SK-N-SH treated with all-trans-retinoic acid at 6 μM for 48 hours (cell line): ENCODE results near the gene ENPP3.

Experiments used
- ARNTL ChIP-seq: fragments of 450-650 bp; formaldehyde crosslinking; IDR thresholded peaks from 2 replicates; pipeline ENCODE4 v1.5.0; 2020; ENCODE audit warnings: low read depth, mild to moderate bottlenecking, moderate library complexity, borderline replicate concordance
- BACH2 ChIP-seq: fragments of 250-450 bp; sonication (Bioruptor Pico); IDR thresholded peaks from 2 replicates; pipeline ENCODE4 v1.9.0; 2021; ENCODE audit warnings: mild to moderate bottlenecking, borderline replicate concordance
- CREB5 ChIP-seq: fragments of 250-450 bp; sonication (Bioruptor Pico); IDR thresholded peaks from 2 replicates; pipeline ENCODE4 v1.5.1; 2020; ENCODE audit warnings: low read depth, mild to moderate bottlenecking, moderate library complexity
- CSDC2 ChIP-seq: fragments of 250-450 bp; sonication (Bioruptor Pico); IDR thresholded peaks from 2 replicates; pipeline ENCODE4 v1.5.0; 2020; ENCODE audit warnings: mild to moderate bottlenecking, moderate library complexity
- CSRNP3 ChIP-seq: fragments of 250-450 bp; sonication (Bioruptor Pico); IDR thresholded peaks from 2 replicates; pipeline ENCODE4 v1.5.1; 2021; ENCODE audit warnings: mild to moderate bottlenecking, moderate library complexity
- ESRRG ChIP-seq: fragments of 250-450 bp; sonication (Bioruptor Pico); IDR thresholded peaks from 2 replicates; pipeline ENCODE4 v1.6.1; 2021; ENCODE audit warnings: mild to moderate bottlenecking
- ISL1 ChIP-seq: fragments of 250-450 bp; sonication (Bioruptor Pico); IDR thresholded peaks from 2 replicates; pipeline ENCODE4 v2.1.2; 2022; ENCODE audit warnings: mild to moderate bottlenecking, moderate library complexity
- RARB ChIP-seq: fragments of 250-450 bp; sonication (Bioruptor Pico); IDR thresholded peaks from 2 replicates; pipeline ENCODE4 v1.8.0; 2021; ENCODE audit warnings: mild to moderate bottlenecking, moderate library complexity
- TOX ChIP-seq: fragments of 250-450 bp; sonication (Bioruptor Pico); IDR thresholded peaks from 2 replicates; pipeline ENCODE4 v1.8.0; 2021; ENCODE audit warnings: mild to moderate bottlenecking, moderate library complexity, borderline replicate concordance
- ZC3H10 ChIP-seq: fragments of 250-450 bp; sonication (Bioruptor Pico); IDR thresholded peaks from 2 replicates; pipeline ENCODE4 v1.5.1; 2021; ENCODE audit warnings: mild to moderate bottlenecking, moderate library complexity
- ZFP3 ChIP-seq: fragments of 250-450 bp; sonication (Bioruptor Pico); IDR thresholded peaks from 2 replicates; pipeline ENCODE4 v1.5.0; 2020; ENCODE audit warnings: mild to moderate bottlenecking, moderate library complexity
- ZFP30 ChIP-seq: fragments of 450-650 bp; formaldehyde crosslinking; IDR thresholded peaks from 2 replicates; pipeline ENCODE4 v1.5.0; 2022; ENCODE audit warnings: mild to moderate bottlenecking, moderate library complexity
- ZNF565 ChIP-seq: fragments of 450-650 bp; formaldehyde crosslinking; conservative IDR thresholded peaks from 2 replicates; pipeline ENCODE4 v1.5.0; 2020; ENCODE audit warnings: low read depth, mild to moderate bottlenecking, moderate library complexity
- ZNF8 ChIP-seq: fragments of 450-650 bp; formaldehyde crosslinking; IDR thresholded peaks from 2 replicates; pipeline ENCODE4 v1.5.0; 2020; ENCODE audit warnings: mild to moderate bottlenecking, moderate library complexity

GRCh38 chr6:131642565-131642964 lies 5.5 kb downstream of the ENPP3 start:
- no peak for TF ChIP-seq ZC3H10 (CRISPR knock-in tag)
- TF ChIP-seq RARB, result no peak
- no peak for TF ChIP-seq ZFP30 (CRISPR knock-in tag)
- TF ChIP-seq CSRNP3 (CRISPR knock-in tag), result no peak
- no peak for TF ChIP-seq CSDC2 (CRISPR knock-in tag)
- TF ChIP-seq CREB5 (CRISPR knock-in tag), result no peak
- no peak for TF ChIP-seq ARNTL (CRISPR knock-in tag)
- TF ChIP-seq ESRRG, result no peak
- TF ChIP-seq TOX (CRISPR knock-in tag), result no peak
- TF ChIP-seq ZFP3 (CRISPR knock-in tag), result no peak
- TF ChIP-seq ISL1 (CRISPR knock-in tag), result no peak
- TF ChIP-seq BACH2, result no peak
- no peak for TF ChIP-seq ZNF8
- no peak for TF ChIP-seq ZNF565 (CRISPR knock-in tag)
